HepG2 (cell line): ENCODE measurements around the gene KSR1. TPM values are rescaled to one million over a fixed set of nuclear protein-coding genes. Genes with fewer than 3 reads are reported as not detected.

Experiments
- BORCS8-MEF2B ChIP-seq: sonication (generic); formaldehyde crosslinking; IDR thresholded peaks from 2 replicates; pipeline ENCODE4 v1.8.0; 2022; ENCODE audit warnings: mild to moderate bottlenecking, missing genetic modification reagents
- CREB1 ChIP-seq, 2 experiments: fragments of 450-650 bp in 1 of 2; IDR thresholded peaks; 2 replicates each; pipeline ENCODE4 v1.6.1; 2016 to 2017; ENCODE audit warnings: control low read depth in 1 of 2, mild to moderate bottlenecking in 1 of 2, missing compliant biosample characterization in 1 of 2, missing genetic modification characterization in 1 of 2
- GLI4 ChIP-seq: sonication (generic); formaldehyde crosslinking; IDR thresholded peaks from 2 replicates; pipeline ENCODE4 v1.5.1; 2020; ENCODE audit warnings: missing genetic modification reagents, mild to moderate bottlenecking, moderate library complexity, borderline replicate concordance
- PRDM15 ChIP-seq: sonication (generic); formaldehyde crosslinking; IDR thresholded peaks from 2 replicates; pipeline ENCODE4 v1.4.0; 2020; ENCODE audit warnings: missing genetic modification reagents
- SKIL ChIP-seq: sonication (generic); formaldehyde crosslinking; IDR thresholded peaks from 2 replicates; pipeline ENCODE4 v1.8.0; 2022; ENCODE audit warnings: missing genetic modification reagents, mild to moderate bottlenecking, moderate library complexity, borderline replicate concordance
- SMARCC2 ChIP-seq: fragments of 450-650 bp; IDR thresholded peaks from 2 replicates; pipeline ENCODE4 v1.6.1; 2017; ENCODE audit warnings: antibody characterized with exemption, mild to moderate bottlenecking
- ZBTB49 ChIP-seq: sonication (generic); formaldehyde crosslinking; IDR thresholded peaks from 2 replicates; pipeline ENCODE4 v1.4.0; 2020; ENCODE audit warnings: missing genetic modification reagents, borderline replicate concordance
- ZNF234 ChIP-seq: sonication (generic); formaldehyde crosslinking; conservative IDR thresholded peaks from 2 replicates; pipeline ENCODE4 v1.5.1; 2020; ENCODE audit warnings: mild to moderate bottlenecking, missing genetic modification reagents
- ZNF317 ChIP-seq: sonication (generic); formaldehyde crosslinking; IDR thresholded peaks from 2 replicates; pipeline ENCODE4 v1.5.0; 2020; ENCODE audit warnings: mild to moderate bottlenecking, missing genetic modification reagents
- ZZZ3 ChIP-seq: sonication (generic); formaldehyde crosslinking; IDR thresholded peaks from 2 replicates; pipeline ENCODE4 v1.4.0; 2020; ENCODE audit warnings: missing genetic modification reagents, mild to moderate bottlenecking, borderline replicate concordance
- polyA plus RNA-seq, 8 experiments: library from polyadenylated mRNA; depleted of rRNA in 3 of 8; stranded (reverse) in 7 of 8; unstranded in 1 of 8; fragments of >200 nt; fragmentation: Illumina TruSeq in 4 of 8; extraction: Trizol in 4 of 8; gene quantifications; 2 replicates each; pipeline versions ENCODE4 v1.2.1 to v1.2.3, GENCODE V29; 2011 to 2016; ENCODE audit warnings: low read depth in 4 of 8, missing spikeins in 1 of 8, mixed read lengths in 1 of 8; ENCODE audit not compliant: insufficient read depth in 1 of 8
- total RNA-seq, 5 experiments: library from RNA; depleted of rRNA; stranded (reverse); fragments of >200 nt; fragmentation: Illumina TruSeq; extraction: Trizol; gene quantifications; 2 replicates each; pipeline ENCODE4 v1.2.3, GENCODE V29; 2016; ENCODE audit warnings: low read depth in 1 of 5

Gene KSR1
- total and polyA plus RNA-seq, 2 of the 13 experiments (the other 11 are each of a cell fraction or from before 2014, with no cell fraction given) = 10.1 to 16.6 TPM

GRCh38 chr17:27496437-27496943 lies 40.2 kb downstream of the KSR1 start (continued):
- TF ChIP-seq SKIL (CRISPR knock-in tag) (no peak), ZNF234 (CRISPR knock-in tag) (no peak), CREB1 (IDR thresholded peaks at IDR 0.05) (no peak), CREB1 (CRISPR knock-in tag; IDR thresholded peaks at IDR 0.05) (no peak), BORCS8-MEF2B (CRISPR knock-in tag) (no peak), ZBTB49 (CRISPR knock-in tag) (no peak), GLI4 (no peak), ZNF317 (no peak), PRDM15 (CRISPR knock-in tag) (no peak), SMARCC2 (no peak), ZZZ3 (no peak)
